Measurements from ENCODE around the gene F2.

GRCh38 chr11:46698597-46698996 is 20.4 kb upstream of the F2 start:
- TF ChIP-seq POLR2A (IDR thresholded peaks at IDR 0.05; ENCODE audit: low read depth) (no peak), CTCF (IDR thresholded peaks at IDR 0.05) (no peak)
